ENCODE data around the gene BLOC1S5. TPM values are rescaled to one million over a fixed set of nuclear protein-coding genes. Genes with fewer than 3 reads are reported as not detected.

BLOC1S5 gene
- total RNA-seq, 1 donor from 2014 or later, result 34.4 TPM

DNA sequence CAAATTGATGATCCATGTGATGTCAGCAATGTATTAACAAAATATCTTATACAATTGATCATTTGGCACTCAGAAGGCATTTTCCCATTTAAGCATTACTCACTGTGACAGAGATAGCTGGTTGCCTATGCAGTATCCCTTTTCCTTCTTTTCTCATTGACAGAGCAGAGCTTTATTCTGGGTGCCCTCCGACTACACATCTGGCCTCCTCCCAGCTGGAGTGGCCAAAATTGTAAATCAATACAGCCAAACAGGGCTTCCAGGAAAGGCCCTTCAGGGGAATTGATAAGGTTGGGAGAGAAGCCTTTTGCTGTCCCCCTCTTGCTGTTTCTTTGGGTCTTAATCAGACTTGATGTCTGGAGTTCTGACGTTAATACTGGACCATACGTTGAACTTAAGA, 9.6 kb upstream of the BLOC1S5 start:
- no peak overlapping the region for H3K9ac ChIP-seq

GRCh38 chr6:8070718-8071117, 6.5 kb upstream of the BLOC1S5 start:
- Mint-ChIP-seq H3K36me3 (no peaks in the 10 kb centered on the region), H3K27ac (no peak overlapping the region), H3K9me3 (no peaks in the 10 kb centered on the region), H3K4me3 (no peak overlapping the region), H3K27me3 (ENCODE audit: insufficient read depth, low read depth) (no peaks in the 10 kb centered on the region), H3K4me1 (peaks cover 15% of the 10 kb centered on the region)
- H3F3A ChIP-seq (ENCODE audit: low read depth), result peaks cover 9% of the 10 kb centered on the region
- no peaks in the 10 kb centered on the region for H3K79me2 ChIP-seq (ENCODE audit: low read depth)
- H3K4me2 ChIP-seq, result no peak overlapping the region
- no peaks in the 10 kb centered on the region for H3K36me3 ChIP-seq
- no peaks in the 10 kb centered on the region for H3K27me3 ChIP-seq
- no peak overlapping the region for H3K4me3 ChIP-seq
- H4K20me1 ChIP-seq (ENCODE audit: low read depth), result no peaks in the 10 kb centered on the region
- H2AFZ ChIP-seq (replicated peaks), result no peak overlapping the region
- H3K4me1 ChIP-seq, result peaks cover 9% of the 10 kb centered on the region
- TF ChIP-seq EZH2phosphoT487 (IDR thresholded peaks at IDR 0.05) (no peak), EZH2 (IDR thresholded peaks at IDR 0.05) (no peak)
- TF ChIP-seq, protein P1, sequence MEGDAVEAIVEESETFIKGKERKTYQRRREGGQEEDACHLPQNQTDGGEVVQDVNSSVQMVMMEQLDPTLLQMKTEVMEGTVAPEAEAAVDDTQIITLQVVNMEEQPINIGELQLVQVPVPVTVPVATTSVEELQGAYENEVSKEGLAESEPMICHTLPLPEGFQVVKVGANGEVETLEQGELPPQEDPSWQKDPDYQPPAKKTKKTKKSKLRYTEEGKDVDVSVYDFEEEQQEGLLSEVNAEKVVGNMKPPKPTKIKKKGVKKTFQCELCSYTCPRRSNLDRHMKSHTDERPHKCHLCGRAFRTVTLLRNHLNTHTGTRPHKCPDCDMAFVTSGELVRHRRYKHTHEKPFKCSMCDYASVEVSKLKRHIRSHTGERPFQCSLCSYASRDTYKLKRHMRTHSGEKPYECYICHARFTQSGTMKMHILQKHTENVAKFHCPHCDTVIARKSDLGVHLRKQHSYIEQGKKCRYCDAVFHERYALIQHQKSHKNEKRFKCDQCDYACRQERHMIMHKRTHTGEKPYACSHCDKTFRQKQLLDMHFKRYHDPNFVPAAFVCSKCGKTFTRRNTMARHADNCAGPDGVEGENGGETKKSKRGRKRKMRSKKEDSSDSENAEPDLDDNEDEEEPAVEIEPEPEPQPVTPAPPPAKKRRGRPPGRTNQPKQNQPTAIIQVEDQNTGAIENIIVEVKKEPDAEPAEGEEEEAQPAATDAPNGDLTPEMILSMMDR (IDR thresholded peaks at IDR 0.05), result no peak
- DNase-seq (ENCODE audit: low spot score), result no peak
- H3K27ac ChIP-seq, result no peak overlapping the region
- no peak overlapping the region for H3K9ac ChIP-seq
- H3K9me3 ChIP-seq (ENCODE audit: low read depth), result no peaks in the 10 kb centered on the region

More for the DNA sequence above, 9.6 kb upstream of the BLOC1S5 start:
- H3K36me3 ChIP-seq, result no peaks in the 10 kb centered on the region
- no peaks in the 10 kb centered on the region for H3K27me3 ChIP-seq
- Mint-ChIP-seq H3K36me3 (peaks cover 13% of the 10 kb centered on the region), H3K27ac (no peak overlapping the region), H3K4me1 (peaks cover 12% of the 10 kb centered on the region), H3K9me3 (peaks cover 2% of the 10 kb centered on the region), H3K4me3 (no peak overlapping the region), H3K27me3 (ENCODE audit: insufficient read depth, low read depth) (no peaks in the 10 kb centered on the region)
- H3K79me2 ChIP-seq (ENCODE audit: low read depth), result no peaks in the 10 kb centered on the region
- H3K4me1 ChIP-seq, result peaks cover 8% of the 10 kb centered on the region
- no peaks in the 10 kb centered on the region for H3K9me3 ChIP-seq (ENCODE audit: low read depth)
- no peak overlapping the region for H3K4me2 ChIP-seq
- H2AFZ ChIP-seq (replicated peaks), result no peak overlapping the region
- no peaks in the 10 kb centered on the region for H4K20me1 ChIP-seq (ENCODE audit: low read depth)
- TF ChIP-seq, protein P1 (IDR thresholded peaks at IDR 0.05), result no peak
- TF ChIP-seq EZH2phosphoT487 (IDR thresholded peaks at IDR 0.05), result no peak
- TF ChIP-seq EZH2 (IDR thresholded peaks at IDR 0.05), result no peak
- no peak overlapping the region for H3K27ac ChIP-seq
- H3K4me3 ChIP-seq, result no peak overlapping the region
- DNase-seq (ENCODE audit: low spot score), result no peak
- H3F3A ChIP-seq (ENCODE audit: low read depth), result no peaks in the 10 kb centered on the region

DNA sequence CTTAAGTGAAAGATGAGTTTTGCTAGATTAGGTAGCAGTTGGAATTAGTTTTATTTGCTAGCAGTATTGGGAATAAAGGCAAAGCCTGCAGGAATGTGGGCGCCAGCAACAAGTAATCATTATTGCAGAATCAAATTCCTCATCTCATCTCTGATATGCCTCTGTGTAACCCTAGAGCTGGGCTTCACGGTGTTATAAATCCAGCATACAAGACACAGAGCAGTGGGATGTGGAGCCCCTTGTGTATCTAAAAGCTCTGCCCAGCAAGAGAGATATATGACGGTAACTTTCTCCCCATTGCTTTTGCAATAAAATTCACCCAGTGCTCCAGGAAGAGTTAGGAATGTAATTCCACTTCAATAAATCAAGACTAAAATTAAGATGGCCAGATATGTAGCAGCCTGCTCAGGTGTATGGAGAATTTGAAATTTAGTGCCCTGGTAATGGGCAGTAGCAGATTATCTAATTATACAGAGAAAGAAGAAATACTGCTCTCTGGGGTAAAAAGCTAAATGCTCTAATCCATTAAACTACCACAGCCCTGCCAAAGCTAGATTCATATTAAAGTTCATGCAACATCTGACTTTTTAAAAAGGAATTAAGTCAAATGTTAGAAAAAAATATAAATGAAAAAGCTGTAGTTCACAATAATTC, 5.6 kb upstream of the BLOC1S5 start:
- Mint-ChIP-seq H3K27ac (no peak overlapping the region), H3K4me3 (no peak overlapping the region), H3K4me1 (peaks cover 21% of the 10 kb centered on the region), H3K36me3 (no peaks in the 10 kb centered on the region), H3K9me3 (no peaks in the 10 kb centered on the region), H3K27me3 (ENCODE audit: insufficient read depth, low read depth) (no peaks in the 10 kb centered on the region)
- H3K27me3 ChIP-seq, result no peaks in the 10 kb centered on the region
- H3F3A ChIP-seq (ENCODE audit: low read depth), result peaks cover 9% of the 10 kb centered on the region
- no peak for TF ChIP-seq EZH2phosphoT487 (IDR thresholded peaks at IDR 0.05)
- TF ChIP-seq, protein P1 (IDR thresholded peaks at IDR 0.05), result no peak
- no peak for TF ChIP-seq EZH2 (IDR thresholded peaks at IDR 0.05)
- no peaks in the 10 kb centered on the region for H3K36me3 ChIP-seq
- H4K20me1 ChIP-seq (ENCODE audit: low read depth), result no peaks in the 10 kb centered on the region
- H3K4me1 ChIP-seq, result peaks cover 9% of the 10 kb centered on the region
- no peak overlapping the region for H3K9ac ChIP-seq
- H3K4me2 ChIP-seq, result peak overlapping the region; percentile 36
- no peaks in the 10 kb centered on the region for H3K9me3 ChIP-seq (ENCODE audit: low read depth)
- DNase-seq (ENCODE audit: low spot score), result no peak
- H3K27ac ChIP-seq, result no peak overlapping the region
- no peak overlapping the region for H3K4me3 ChIP-seq
- H2AFZ ChIP-seq (replicated peaks), result no peak overlapping the region
- H3K79me2 ChIP-seq (ENCODE audit: low read depth), result no peaks in the 10 kb centered on the region
